Measurements from ENCODE around the gene CCSAP.

CCSAP gene

GRCh38 chr1:229281339-229281926 is 61.4 kb downstream of the CCSAP start:
- H3K27ac ChIP-seq, result no peak overlapping the region
- TF ChIP-seq ZFX (IDR thresholded peaks at IDR 0.05; ENCODE audit: borderline replicate concordance) (no peak), CTCF (IDR thresholded peaks at IDR 0.05) (no peak)

DNA sequence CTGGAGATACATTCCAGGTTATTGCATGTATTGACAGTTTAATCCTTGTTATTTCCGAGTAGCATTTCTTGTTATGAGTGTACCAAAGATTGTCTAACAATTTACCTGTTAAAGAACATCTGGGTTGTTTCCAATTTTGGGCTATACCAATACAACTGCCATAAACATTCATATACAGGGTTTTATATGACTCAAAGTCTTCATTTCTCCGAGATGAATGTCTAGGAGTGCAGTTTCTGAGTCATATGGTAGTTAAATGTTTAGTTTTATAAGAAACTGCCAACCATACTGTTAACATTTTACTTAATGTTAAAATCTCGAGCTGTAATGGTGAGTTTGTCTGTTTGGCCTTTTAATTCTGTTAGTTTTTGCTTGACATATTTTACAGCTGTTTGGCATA is 61.9 kb downstream of the CCSAP start:
- no peak for TF ChIP-seq CTCF (IDR thresholded peaks at IDR 0.05)
- TF ChIP-seq ZFX (IDR thresholded peaks at IDR 0.05; ENCODE audit: borderline replicate concordance), result no peak
- no peak overlapping the region for H3K27ac ChIP-seq

DNA sequence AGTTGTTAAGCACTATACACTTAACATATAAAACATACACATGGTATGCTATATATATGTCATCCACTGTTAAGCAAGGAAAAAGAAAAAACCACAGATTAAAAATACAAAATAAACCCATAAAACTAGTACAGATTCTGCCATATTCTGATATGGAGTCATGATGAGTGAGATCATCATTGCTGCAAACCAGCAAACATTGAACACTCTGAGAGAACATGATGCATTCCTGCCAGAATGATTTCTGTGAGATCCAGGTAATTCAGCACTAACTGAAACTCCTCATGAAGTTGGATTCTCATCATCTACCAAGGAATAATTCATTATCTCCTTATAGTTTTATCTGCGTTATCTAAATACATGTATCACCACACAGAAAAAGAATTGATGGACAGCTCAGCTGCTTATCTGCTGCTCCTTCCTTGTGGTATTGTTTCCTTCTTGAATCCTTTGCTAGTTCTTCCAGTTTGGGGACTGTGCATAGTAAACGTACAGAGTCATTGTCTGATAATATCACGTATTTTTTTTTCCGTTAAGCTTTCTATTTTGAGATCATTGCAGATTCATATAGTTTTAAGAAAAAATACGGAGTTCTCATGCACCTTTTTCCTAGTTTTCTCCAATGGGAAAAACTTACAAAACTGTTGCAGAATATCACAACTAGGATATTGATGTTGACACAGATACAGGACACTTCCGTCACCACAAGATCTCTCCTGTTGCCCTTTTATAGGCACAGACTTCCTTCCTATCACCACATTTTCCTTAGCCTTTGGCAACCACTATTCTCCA is 62.6 kb downstream of the CCSAP start:
- H3K27ac ChIP-seq, result no peak overlapping the region
- TF ChIP-seq CTCF (IDR thresholded peaks at IDR 0.05) (no peak), ZFX (IDR thresholded peaks at IDR 0.05; ENCODE audit: borderline replicate concordance) (no peak)

GRCh38 chr1:229279242-229279641 is 63.6 kb downstream of the CCSAP start:
- no peak overlapping the region for H3K27ac ChIP-seq
- no peak for TF ChIP-seq CTCF (IDR thresholded peaks at IDR 0.05)
- no peak for TF ChIP-seq ZFX (IDR thresholded peaks at IDR 0.05; ENCODE audit: borderline replicate concordance)

- no peak overlapping the region for H3K27ac ChIP-seq
- TF ChIP-seq ZFX (IDR thresholded peaks at IDR 0.05; ENCODE audit: borderline replicate concordance) (no peak), CTCF (IDR thresholded peaks at IDR 0.05) (no peak)
These were observed 64.6 kb downstream of the CCSAP start for GRCh38 chr1:229278120-229278741.

GRCh38 chr1:229275005-229275404 is 67.8 kb downstream of the CCSAP start:
- TF ChIP-seq ZFX (IDR thresholded peaks at IDR 0.05; ENCODE audit: borderline replicate concordance), result no peak
- TF ChIP-seq CTCF (IDR thresholded peaks at IDR 0.05), result no peak
- peak overlapping the region; percentile 91; the same call in 1 of the 2 replicates for H3K27ac ChIP-seq

All from 22Rv1 (cell line).